HG02610 (cell line): ENCODE measurements around the gene SLC6A4.
"Not testable (repeated sequence)": the region's sequence is repeated elsewhere in the genome, so short reads cannot be mapped to it uniquely, and the experiment has no call there.

ENCODE experiments used
- ATAC-seq: cut with Tn5 transposase; IDR thresholded peaks from one replicate; pipeline ENCODE4 v1.9.1; 2021; ENCODE audit warnings: mild to moderate bottlenecking, moderate library complexity; ENCODE audit not compliant: unreplicated experiment

SLC6A4 gene

GRCh38 chr17:30239089-30239462 lies 3.6 kb upstream of the SLC6A4 start:
- no peak for ATAC-seq

GRCh38 chr17:30238387-30239088 lies 3.0 kb upstream of the SLC6A4 start:
- ATAC-seq: no peak

- ATAC-seq: no peak
These were observed 2.5 kb upstream of the SLC6A4 start for GRCh38 chr17:30238003-30238344.

GRCh38 chr17:30237296-30238002 lies 2.0 kb upstream of the SLC6A4 start:
- ATAC-seq: no peak

- ATAC-seq: no peak
These were observed 1.3 kb upstream of the SLC6A4 start for GRCh38 chr17:30236766-30237165.

GRCh38 chr17:30236297-30236624 lies 764 bp upstream of the SLC6A4 start:
- no peak for ATAC-seq

GRCh38 chr17:30234964-30235363 lies 533 bp downstream of the SLC6A4 start:
- ATAC-seq: no peak

GRCh38 chr17:30234296-30234695 lies 1.2 kb downstream of the SLC6A4 start:
- ATAC-seq: no peak

GRCh38 chr17:30232824-30233427 lies 2.6 kb downstream of the SLC6A4 start:
- no peak for ATAC-seq

GRCh38 chr17:30232015-30232823 lies 3.3 kb downstream of the SLC6A4 start:
- no peak for ATAC-seq

- ATAC-seq: no peak
These were observed 4.8 kb downstream of the SLC6A4 start for GRCh38 chr17:30230596-30231125.

GRCh38 chr17:30230009-30230408 lies 5.5 kb downstream of the SLC6A4 start:
- ATAC-seq: not testable (repeated sequence)

GRCh38 chr17:30229012-30229411 lies 6.5 kb downstream of the SLC6A4 start:
- ATAC-seq: no peak

- ATAC-seq: no peak
These were observed 7.5 kb downstream of the SLC6A4 start for GRCh38 chr17:30228011-30228410.

- ATAC-seq: no peak
These were observed 8.6 kb downstream of the SLC6A4 start for GRCh38 chr17:30226878-30227277.

GRCh38 chr17:30225919-30226553 lies 9.5 kb downstream of the SLC6A4 start:
- no peak for ATAC-seq

- no peak for ATAC-seq
These were observed 10.4 kb downstream of the SLC6A4 start for GRCh38 chr17:30225112-30225511.

GRCh38 chr17:30224419-30224960 lies 11.0 kb downstream of the SLC6A4 start:
- no peak for ATAC-seq

GRCh38 chr17:30222721-30223175 lies 12.7 kb downstream of the SLC6A4 start:
- no peak for ATAC-seq

- ATAC-seq: no peak
These were observed 13.2 kb downstream of the SLC6A4 start for GRCh38 chr17:30222251-30222650.
